ENCODE data around the gene CALHM3. TPM values are rescaled to one million over a fixed set of nuclear protein-coding genes. Genes with fewer than 3 reads are reported as not detected.

Gene CALHM3
- total RNA-seq, 1 experiment from 2014 or later, result 13.1 TPM

DNA sequence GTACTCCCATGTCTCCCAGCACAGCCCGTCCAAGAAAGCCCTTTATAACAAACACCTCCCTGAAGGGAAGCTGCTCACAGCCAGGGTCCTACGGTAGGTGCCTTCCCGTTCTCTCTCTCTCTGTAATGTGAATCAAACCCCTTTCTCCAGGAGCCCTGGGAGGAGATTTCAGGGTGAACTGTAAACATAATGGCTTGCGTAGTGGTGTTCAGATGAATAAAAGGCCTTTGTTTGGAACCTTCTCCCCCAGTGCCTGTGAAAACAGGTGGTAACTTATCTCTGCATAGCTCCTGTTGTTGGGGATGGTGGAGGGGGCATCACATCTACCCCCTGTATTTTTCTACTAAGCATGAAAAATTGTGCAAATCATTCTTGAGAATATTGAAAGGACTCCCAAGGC lies 39.3 kb downstream of the CALHM3 start:
- Histone ChIP-seq H3F3A (ENCODE audit: insufficient read depth, low read depth) (peaks cover 2% of the 10 kb centered on the region; the same call in 1 of the 2 replicates), H3K79me2 (ENCODE audit: low read depth) (no peaks in the 10 kb centered on the region), H2AFZ (no peak overlapping the region), H4K20me1 (ENCODE audit: insufficient read depth) (no peaks in the 10 kb centered on the region; the same call in 1 of the 2 replicates), H3K4me3 (no peak overlapping the region), H3K4me1 (replicated peaks; ENCODE audit: insufficient read depth) (no peaks in the 10 kb centered on the region), H3K36me3 (ENCODE audit: low read depth) (no peaks in the 10 kb centered on the region), H3K9me2 (ENCODE audit: insufficient read depth) (no peaks in the 10 kb centered on the region), H3K27ac (no peak overlapping the region), H3K27me3 (ENCODE audit: insufficient read depth, low read depth) (no peaks in the 10 kb centered on the region), H3K4me2 (no peak overlapping the region), H3K9me3 (ENCODE audit: insufficient read depth, low read depth) (no peaks in the 10 kb centered on the region)
- ChIA-PET POLR2A (ENCODE audit: unreplicated experiment) (no interaction called here), CTCF (no interaction called here)
- no TSS peak for BruUV-seq (replicated peaks)
- no peak for DNase-seq
- intact Hi-C loops (cut with micrococcal nuclease; ENCODE audit: unreplicated experiment), result loop anchor here (5.0 kb wide), 1 partner anchor 38 kb away; the partner anchor contains the start of gene CALHM3
- TF ChIP-seq EZH2 (IDR thresholded peaks at IDR 0.05; ENCODE audit: low read depth) (no peak), CTCF (conservative IDR thresholded peaks at IDR 0.05) (no peak)

GRCh38 chr10:103433858-103434257 lies 45.2 kb downstream of the CALHM3 start:
- H3K27ac ChIP-seq, result no peak overlapping the region
- H3K9me2 ChIP-seq (ENCODE audit: insufficient read depth), result no peaks in the 10 kb centered on the region
- no TSS peak for BruUV-seq (replicated peaks)
- no peaks in the 10 kb centered on the region for H3K4me1 ChIP-seq (replicated peaks; ENCODE audit: insufficient read depth)
- H3K4me3 ChIP-seq, result no peak overlapping the region
- 0 out of 2 replicates have a peak, but pooled peaks cover 6% of the 10 kb centered on the region for H3K36me3 ChIP-seq (ENCODE audit: low read depth)
- ChIA-PET CTCF (no interaction called here), POLR2A (ENCODE audit: unreplicated experiment) (no interaction called here)
- TF ChIP-seq CTCF (conservative IDR thresholded peaks at IDR 0.05) (no peak), EZH2 (IDR thresholded peaks at IDR 0.05; ENCODE audit: low read depth) (no peak)
- intact Hi-C loops (cut with micrococcal nuclease; ENCODE audit: unreplicated experiment), result no loop called here
- no peaks in the 10 kb centered on the region for H3K27me3 ChIP-seq (ENCODE audit: insufficient read depth, low read depth)
- H3K9me3 ChIP-seq (ENCODE audit: insufficient read depth, low read depth), result no peaks in the 10 kb centered on the region
- no peaks in the 10 kb centered on the region for H4K20me1 ChIP-seq (ENCODE audit: insufficient read depth)
- DNase-seq, result no peak
- H3K79me2 ChIP-seq (ENCODE audit: low read depth), result no peaks in the 10 kb centered on the region
- H3F3A ChIP-seq (ENCODE audit: insufficient read depth, low read depth), result no peaks in the 10 kb centered on the region
- H3K4me2 ChIP-seq, result no peak overlapping the region
- H2AFZ ChIP-seq, result no peak overlapping the region

- Histone ChIP-seq H3K36me3 (ENCODE audit: low read depth) (0 out of 2 replicates have a peak, but pooled peaks cover 7% of the 10 kb centered on the region), H3K79me2 (ENCODE audit: low read depth) (no peaks in the 10 kb centered on the region), H3K27ac (no peak overlapping the region), H3K4me1 (replicated peaks; ENCODE audit: insufficient read depth) (no peaks in the 10 kb centered on the region), H3F3A (ENCODE audit: insufficient read depth, low read depth) (no peaks in the 10 kb centered on the region), H3K4me2 (no peak overlapping the region), H3K4me3 (no peak overlapping the region), H3K9me3 (ENCODE audit: insufficient read depth, low read depth) (no peaks in the 10 kb centered on the region), H3K9me2 (ENCODE audit: insufficient read depth) (no peaks in the 10 kb centered on the region), H2AFZ (no peak overlapping the region), H4K20me1 (ENCODE audit: insufficient read depth) (no peaks in the 10 kb centered on the region), H3K27me3 (ENCODE audit: insufficient read depth, low read depth) (no peaks in the 10 kb centered on the region)
- TF ChIP-seq EZH2 (IDR thresholded peaks at IDR 0.05; ENCODE audit: low read depth) (no peak), CTCF (conservative IDR thresholded peaks at IDR 0.05) (no peak)
- no peak for DNase-seq
- intact Hi-C loops (cut with micrococcal nuclease; ENCODE audit: unreplicated experiment), result no loop called here
- CTCF ChIA-PET, result no interaction called here
- no TSS peak for BruUV-seq (replicated peaks)
- POLR2A ChIA-PET (ENCODE audit: unreplicated experiment), result no interaction called here
Measured at GRCh38 chr10:103431902-103432301, 47.1 kb downstream of the CALHM3 start.

Data from PC-9 (cell line).